ENCODE measurements around the gene BLTP2. TPM values are rescaled to one million over a fixed set of nuclear protein-coding genes. Genes with fewer than 3 reads are reported as not detected.

Gene BLTP2
- polyA plus RNA-seq, 1 of the 3 experiments (the other 2 are of a cell fraction): 46.4 TPM

- Histone ChIP-seq H3K4me1 (ENCODE audit: control insufficient read depth in 1 of 2, insufficient read depth in 2 of 2, low read depth in 1 of 2, low read length in 1 of 2) (no peaks in the 10 kb centered on the region), H3K79me2 (ENCODE audit: insufficient read depth) (no peaks in the 10 kb centered on the region; the same call in 1 of the 2 replicates), H3K9ac (no peak overlapping the region), H3F3A (replicated peaks; ENCODE audit: insufficient read depth) (peaks cover 3% of the 10 kb centered on the region), H3K4me3 (ENCODE audit: low read depth in 2 of 2, low read length in 1 of 2) (no peak overlapping the region), H4K20me1 (ENCODE audit: insufficient read depth) (no peaks in the 10 kb centered on the region), H3K9me2 (no peaks in the 10 kb centered on the region), H3K4me2 (no peak overlapping the region), H3K27ac (ENCODE audit: low read depth in 2 of 2, low read length in 1 of 2) (no peak overlapping the region), H3K36me3 (replicated peaks in 1 of 2; ENCODE audit: control insufficient read depth in 1 of 2, insufficient read depth in 2 of 2, low read length in 1 of 2) (peaks cover 71 to 74% of the 10 kb centered on the region in 2 experiments), H3K27me3 (ENCODE audit: insufficient read depth) (no peaks in the 10 kb centered on the region), H2AFZ (ENCODE audit: low read depth) (no peak overlapping the region), H3K9me3 (no peaks in the 10 kb centered on the region)
- ChIA-PET POLR2A (no interaction called here), CTCF (interaction anchor here (1.1 to 7.0 kb wide), 4 partner anchors 13 to 71 kb away, joined by 4 to 37 read pairs (median 4); partner anchors contain the start of gene BLTP2)
- DNase-seq: no peak
- 85% methylated on average over 2 of the region's 2 CpGs for WGBS (ENCODE audit: low lambda C conversion rate)
- no peak for TF ChIP-seq EZH2phosphoT487 (IDR thresholded peaks at IDR 0.05; ENCODE audit: borderline replicate concordance, low read depth)
- TF ChIP-seq POLR2AphosphoS5 (IDR thresholded peaks at IDR 0.05; ENCODE audit: low read depth, low read length): no peak
- TF ChIP-seq MAX (IDR thresholded peaks at IDR 0.05; ENCODE audit: low read depth): no peak
- TF ChIP-seq CHD2 (IDR thresholded peaks at IDR 0.05; ENCODE audit: low read length, partially characterized antibody): no peak
- TF ChIP-seq NFIC (IDR thresholded peaks at IDR 0.05; ENCODE audit: borderline replicate concordance): no peak
- no peak for TF ChIP-seq GATA2 (CRISPR knock-in tag; IDR thresholded peaks at IDR 0.05)
- TF ChIP-seq ELF1 (IDR thresholded peaks at IDR 0.05): no peak
- TF ChIP-seq TCF12 (IDR thresholded peaks at IDR 0.05): no peak
- TF ChIP-seq FOXJ3 (CRISPR knock-in tag; IDR thresholded peaks at IDR 0.05): no peak
- no peak for TF ChIP-seq TAF1 (IDR thresholded peaks at IDR 0.05; ENCODE audit: borderline replicate concordance, low read depth, low read length)
- no peak for TF ChIP-seq GABPA (IDR thresholded peaks at IDR 0.05; ENCODE audit: low read depth)
These were observed 20.8 kb downstream of the BLTP2 start for GRCh38 chr17:28624148-28624547.

GRCh38 chr17:28623696-28624095 lies 21.3 kb downstream of the BLTP2 start:
- Histone ChIP-seq H3K9ac (no peak overlapping the region), H3F3A (replicated peaks; ENCODE audit: insufficient read depth) (peaks cover 3% of the 10 kb centered on the region), H3K9me3 (no peaks in the 10 kb centered on the region), H3K27me3 (ENCODE audit: insufficient read depth) (no peaks in the 10 kb centered on the region), H2AFZ (ENCODE audit: low read depth) (no peak overlapping the region), H3K79me2 (ENCODE audit: insufficient read depth) (no peaks in the 10 kb centered on the region; the same call in 1 of the 2 replicates), H3K9me2 (no peaks in the 10 kb centered on the region), H3K4me1 (ENCODE audit: control insufficient read depth in 1 of 2, insufficient read depth in 2 of 2, low read depth in 1 of 2, low read length in 1 of 2) (no peaks in the 10 kb centered on the region), H3K4me2 (no peak overlapping the region), H3K36me3 (replicated peaks in 1 of 2; ENCODE audit: control insufficient read depth in 1 of 2, insufficient read depth in 2 of 2, low read length in 1 of 2) (peaks cover 75 to 79% of the 10 kb centered on the region in 2 experiments), H3K4me3 (ENCODE audit: low read depth in 2 of 2, low read length in 1 of 2) (no peak overlapping the region), H3K27ac (ENCODE audit: low read depth in 2 of 2, low read length in 1 of 2) (no peak overlapping the region), H4K20me1 (ENCODE audit: insufficient read depth) (no peaks in the 10 kb centered on the region)
- no peak for DNase-seq
- no peak for TF ChIP-seq ELF1 (IDR thresholded peaks at IDR 0.05)
- TF ChIP-seq GABPA (IDR thresholded peaks at IDR 0.05; ENCODE audit: low read depth): no peak
- no peak for TF ChIP-seq NFIC (IDR thresholded peaks at IDR 0.05; ENCODE audit: borderline replicate concordance)
- no peak for TF ChIP-seq MEF2A (IDR thresholded peaks at IDR 0.05; ENCODE audit: borderline replicate concordance, low read depth)
- TF ChIP-seq POLR2AphosphoS5 (IDR thresholded peaks at IDR 0.05; ENCODE audit: low read depth, low read length): no peak
- TF ChIP-seq JUND (IDR thresholded peaks at IDR 0.05): no peak
- no peak for TF ChIP-seq MAX (IDR thresholded peaks at IDR 0.05; ENCODE audit: low read depth)
- TF ChIP-seq SMC3 (IDR thresholded peaks at IDR 0.05; ENCODE audit: low read depth, low read length): no peak
- TF ChIP-seq RCOR1 (IDR thresholded peaks at IDR 0.05; ENCODE audit: low read length): no peak
- TF ChIP-seq TAF1 (IDR thresholded peaks at IDR 0.05; ENCODE audit: borderline replicate concordance, low read depth, low read length): no peak
- no peak for TF ChIP-seq GATA2 (CRISPR knock-in tag; IDR thresholded peaks at IDR 0.05)
- TF ChIP-seq EZH2phosphoT487 (IDR thresholded peaks at IDR 0.05; ENCODE audit: borderline replicate concordance, low read depth): no peak
- TF ChIP-seq IRF3 (IDR thresholded peaks at IDR 0.05; ENCODE audit: low read depth, low read length): no peak
- no peak for TF ChIP-seq ZBTB33 (IDR thresholded peaks at IDR 0.05; ENCODE audit: borderline replicate concordance, low read depth)
- WGBS (ENCODE audit: low lambda C conversion rate): 91% methylated on average over 4 of the region's 4 CpGs
- ChIA-PET POLR2A (interaction anchor here (1.0 kb wide), 1 partner anchor 11 kb away, joined by 4 read pairs; no protein-coding TSS in a partner anchor), CTCF (interaction anchor here (1.4 to 7.0 kb wide), 3 partner anchors 12 to 23 kb away, joined by 4 to 37 read pairs (median 5); partner anchors contain the start of gene BLTP2)

Data from SK-N-SH (cell line).